IPS-18a (cell line): ENCODE results near the gene KRTAP5-8.
"Not testable (repeated sequence)": the region's sequence is repeated elsewhere in the genome, so short reads cannot be mapped to it uniquely, and the experiment has no call there.

Experiments
- H3K27ac ChIP-seq: one replicate; pipeline ENCODE4 v1.5.1; 2013; ENCODE audit warnings: low read length
- H3K27me3 ChIP-seq: one replicate; pipeline ENCODE4 v1.6.1; 2013; ENCODE audit warnings: mild to moderate bottlenecking, low read length; ENCODE audit not compliant: control insufficient read depth, insufficient read depth
- H3K36me3 ChIP-seq: one replicate; pipeline ENCODE4 v1.6.1; 2013; ENCODE audit warnings: low read depth, low read length; ENCODE audit not compliant: control insufficient read depth
- H3K4me1 ChIP-seq: one replicate; pipeline ENCODE4 v1.6.1; 2013; ENCODE audit warnings: low read depth, low read length; ENCODE audit not compliant: control insufficient read depth
- H3K4me3 ChIP-seq: one replicate; pipeline ENCODE4 v1.5.1; 2013; ENCODE audit warnings: low read length
- H3K9ac ChIP-seq: one replicate; pipeline ENCODE4 v1.6.1; 2013; ENCODE audit warnings: mild to moderate bottlenecking, low read length, moderate library complexity
- H3K9me3 ChIP-seq: one replicate; pipeline ENCODE4 v1.6.1; 2013; ENCODE audit warnings: low read depth, low read length; ENCODE audit not compliant: control insufficient read depth

KRTAP5-8 gene

GRCh38 chr11:71582309-71582895 lies 44.6 kb downstream of the KRTAP5-8 start, which contains the start of gene KRTAP5-11:
KRTAP5-11 (minus strand) TSS chr11:71582875; CDS start chr11:71582837, 38 bp downstream.
- Histone ChIP-seq H3K27me3 (no peaks in the 10 kb centered on the region), H3K36me3 (no peaks in the 10 kb centered on the region), H3K9ac (no peak within 1 kb of the TSS)

GRCh38 chr11:71582969-71583368 lies 45.1 kb downstream of the KRTAP5-8 start:
- H3K9me3 ChIP-seq, H3K4me3 ChIP-seq, H3K36me3 ChIP-seq, H3K9ac ChIP-seq, H3K27me3 ChIP-seq, H3K4me1 ChIP-seq, H3K27ac ChIP-seq: not testable (repeated sequence)

More at GRCh38 chr11:71582309-71582895, 44.6 kb downstream of the KRTAP5-8 start, which contains the start of gene KRTAP5-11:
- Histone ChIP-seq H3K4me3 (no peak within 1 kb of the TSS), H3K27ac (no peak within 1 kb of the TSS), H3K9me3 (no peaks in the 10 kb centered on the region), H3K4me1 (peaks cover 3% of the 10 kb centered on the region)

GRCh38 chr11:71585673-71586072 lies 47.8 kb downstream of the KRTAP5-8 start:
- not testable (repeated sequence) for H3K36me3 ChIP-seq, H3K27ac ChIP-seq, H3K4me1 ChIP-seq, H3K27me3 ChIP-seq, H3K9ac ChIP-seq, H3K4me3 ChIP-seq, H3K9me3 ChIP-seq

GRCh38 chr11:71588314-71588713 lies 50.5 kb downstream of the KRTAP5-8 start:
- H3K4me1 ChIP-seq, H3K9me3 ChIP-seq, H3K4me3 ChIP-seq, H3K27ac ChIP-seq, H3K9ac ChIP-seq, H3K36me3 ChIP-seq, H3K27me3 ChIP-seq: not testable (repeated sequence)
